Hematopoietic multipotent progenitor cell treated with erythropoietin and hydrocortisone succinate and interleukin-3 and kit ligand, for 17 days (in vitro differentiated cells): ENCODE data around the gene ZFYVE1.

Source experiments
- DNase-seq: peaks from one replicate; pipeline ENCODE4 v3.0.0-alpha.2; 2015; ENCODE audit warnings: low spot score

ZFYVE1 gene

DNA sequence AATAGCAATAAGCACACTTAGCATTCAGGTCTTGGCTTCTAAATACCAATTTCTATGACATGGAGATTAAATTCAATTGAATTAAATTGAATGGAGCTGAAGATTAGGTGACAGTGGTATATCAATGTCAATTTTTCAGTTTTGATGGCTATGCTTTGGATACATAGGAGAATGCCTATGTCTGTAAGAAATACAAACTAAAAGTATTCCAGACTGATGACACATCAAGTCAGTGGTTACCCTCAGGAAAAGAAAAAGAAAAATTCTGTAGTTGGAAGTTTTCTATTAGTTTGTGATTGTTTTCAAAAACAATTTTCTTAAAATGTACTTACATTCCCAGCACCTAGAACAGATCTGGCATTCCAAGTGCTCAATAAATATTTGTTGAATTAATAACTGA lies 105.5 kb downstream of the ZFYVE1 start:
- DNase-seq: no peak

DNA sequence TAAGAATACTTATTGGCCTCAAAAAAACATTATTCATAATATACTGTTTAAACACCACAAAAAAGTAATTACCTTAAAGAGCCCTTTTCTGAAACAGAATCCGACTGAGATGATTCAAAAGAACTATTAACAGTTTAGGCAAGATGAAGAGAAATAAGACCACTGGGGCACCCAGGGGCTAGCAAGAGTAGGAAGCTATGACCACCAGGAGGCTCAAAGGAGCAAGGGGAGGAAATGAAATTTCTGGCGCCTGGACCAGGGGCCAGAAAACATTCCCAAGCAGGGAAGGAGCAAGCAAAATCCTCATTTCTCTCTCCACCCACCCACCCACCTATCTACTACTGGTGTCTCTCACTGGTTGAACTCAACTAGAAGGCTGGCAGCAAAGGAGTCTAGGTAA lies 106.9 kb downstream of the ZFYVE1 start:
- DNase-seq: no peak
